ENCODE measurements around the gene SMYD2. TPM values are rescaled to one million over a fixed set of nuclear protein-coding genes. Genes with fewer than 3 reads are reported as not detected.

SMYD2 gene
- total and polyA plus RNA-seq, 2 donors (not counting 3 experiments of a cell fraction or from before 2014, with no cell fraction given): 8.0 to 20.9 TPM

GRCh38 chr1:214377886-214378285, 96.9 kb downstream of the SMYD2 start:
- dilution Hi-C loops (cut with MboI; ENCODE audit: extremely low pct_ligation_motif_present, low sequenced_read_pairs) (no loop called here), intact Hi-C loops (cut with micrococcal nuclease) (no loop called here)
- no peaks in the 10 kb centered on the region for H3K27me3 ChIP-seq (ENCODE audit: control insufficient read depth in 2 of 2, insufficient read depth in 2 of 2, low read length in 2 of 2)
- no peak overlapping the region for H2AFZ ChIP-seq (ENCODE audit: low read depth, low read length)
- ChIA-PET POLR2A (no interaction called here), CTCF (interaction anchor here (0.6 to 3.4 kb wide), 3 partner anchors 207 to 222 kb away, joined by 3 to 17 read pairs (median 5); no protein-coding TSS in a partner anchor)
- DNase-seq (ENCODE audit: low read depth, low spot score) (peak; percentile 17), FAIRE-seq (no peak)
- H3K4me2 ChIP-seq (ENCODE audit: insufficient read depth, low read length): no peak overlapping the region
- no peak overlapping the region for H3K9ac ChIP-seq (replicated peaks; ENCODE audit: extremely low read depth, insufficient read depth, low read length)
- peaks cover 2% of the 10 kb centered on the region for H3K79me2 ChIP-seq (ENCODE audit: control insufficient read depth, insufficient read depth, low read length)
- H3K4me3 ChIP-seq (replicated peaks in 1 of 3; ENCODE audit: insufficient read depth in 1 of 3, low read depth in 1 of 3, low read length in 3 of 3): no peak overlapping the region
- no peaks in the 10 kb centered on the region for H3K4me1 ChIP-seq (ENCODE audit: control insufficient read depth, extremely low read depth, insufficient read depth, low read length)
- no peak for TF ChIP-seq JUN (IDR thresholded peaks at IDR 0.05; ENCODE audit: borderline replicate concordance, insufficient read depth, insufficient read length, low read depth)
- TF ChIP-seq MYC (IDR thresholded peaks at IDR 0.05; ENCODE audit: low read depth, low read length): no peak
- TF ChIP-seq CTCF (IDR thresholded peaks at IDR 0.05; ENCODE audit: extremely low read depth in 1 of 2, insufficient read depth in 1 of 2, low read depth in 1 of 2, low read length in 2 of 2): no peak
- no peak for TF ChIP-seq GATA2 (IDR thresholded peaks at IDR 0.05; ENCODE audit: insufficient read depth, insufficient read length, low read depth, low read length)
- H3K9me1 ChIP-seq (replicated peaks; ENCODE audit: control insufficient read depth, extremely low read depth, insufficient read depth, low read length): no peaks in the 10 kb centered on the region
- no TSS peak for BruUV-seq (replicated peaks)
- no peaks in the 10 kb centered on the region for H3K9me3 ChIP-seq (replicated peaks; ENCODE audit: control insufficient read depth, insufficient read depth, low read length)
- no peak overlapping the region for H3K27ac ChIP-seq (ENCODE audit: insufficient read depth, low read depth, low read length)
- H4K20me1 ChIP-seq (replicated peaks; ENCODE audit: control insufficient read depth, extremely low read depth, insufficient read depth, low read length): no peaks in the 10 kb centered on the region
- peaks cover 11 to 21% of the 10 kb centered on the region in 2 experiments for H3K36me3 ChIP-seq (ENCODE audit: control insufficient read depth in 2 of 2, extremely low read depth in 1 of 2, insufficient read depth in 2 of 2, low read length in 2 of 2)

- no TSS peak for BruUV-seq (replicated peaks)
- intact Hi-C loops (cut with micrococcal nuclease): no loop called here
- no peak overlapping the region for H3K4me2 ChIP-seq (ENCODE audit: insufficient read depth, low read length)
- H3K4me3 ChIP-seq (replicated peaks in 1 of 3; ENCODE audit: insufficient read depth in 1 of 3, low read depth in 1 of 3, low read length in 3 of 3): no peak overlapping the region
- peaks cover 16 to 27% of the 10 kb centered on the region in 2 experiments for H3K36me3 ChIP-seq (ENCODE audit: control insufficient read depth in 2 of 2, extremely low read depth in 1 of 2, insufficient read depth in 2 of 2, low read length in 2 of 2)
- dilution Hi-C loops (cut with MboI; ENCODE audit: extremely low pct_ligation_motif_present, low sequenced_read_pairs): no loop called here
- no peaks in the 10 kb centered on the region for H3K27me3 ChIP-seq (ENCODE audit: control insufficient read depth in 2 of 2, insufficient read depth in 2 of 2, low read length in 2 of 2)
- POLR2A ChIA-PET: no interaction called here
- TF ChIP-seq POLR2A (IDR thresholded peaks at IDR 0.05; ENCODE audit: low read depth, low read length): no peak
- no peak for TF ChIP-seq FOS (IDR thresholded peaks at IDR 0.05; ENCODE audit: borderline replicate concordance, insufficient read depth, low read length)
- TF ChIP-seq MYC (IDR thresholded peaks at IDR 0.05; ENCODE audit: low read depth, low read length): no peak
- no peak for TF ChIP-seq MAX (IDR thresholded peaks at IDR 0.05; ENCODE audit: insufficient read depth, insufficient read length)
- TF ChIP-seq GATA2 (IDR thresholded peaks at IDR 0.05; ENCODE audit: insufficient read depth, insufficient read length, low read depth, low read length): no peak
- TF ChIP-seq EZH2 (IDR thresholded peaks at IDR 0.05; ENCODE audit: borderline replicate concordance, low read depth, low read length, severe bottlenecking): no peak
- no peak for TF ChIP-seq JUN (IDR thresholded peaks at IDR 0.05; ENCODE audit: borderline replicate concordance, insufficient read depth, insufficient read length, low read depth)
- TF ChIP-seq POLR2AphosphoS5 (IDR thresholded peaks at IDR 0.05; ENCODE audit: insufficient read depth, low read depth, low read length): no peak
- no peak for TF ChIP-seq CTCF (IDR thresholded peaks at IDR 0.05; ENCODE audit: extremely low read depth in 1 of 2, insufficient read depth in 1 of 2, low read depth in 1 of 2, low read length in 2 of 2)
- no peak for FAIRE-seq
- DNase-seq (ENCODE audit: low read depth, low spot score): no peak
- H3K9ac ChIP-seq (replicated peaks; ENCODE audit: extremely low read depth, insufficient read depth, low read length): no peak overlapping the region
- H3K9me1 ChIP-seq (replicated peaks; ENCODE audit: control insufficient read depth, extremely low read depth, insufficient read depth, low read length): no peaks in the 10 kb centered on the region
- H3K27ac ChIP-seq (ENCODE audit: insufficient read depth, low read depth, low read length): no peak overlapping the region
- CTCF ChIA-PET: interaction anchor here (0.6 to 3.4 kb wide), 2 partner anchors 206 to 221 kb away, joined by 5 to 17 read pairs; no protein-coding TSS in a partner anchor
- peaks cover 2% of the 10 kb centered on the region for H3K79me2 ChIP-seq (ENCODE audit: control insufficient read depth, insufficient read depth, low read length)
- no peak overlapping the region for H2AFZ ChIP-seq (ENCODE audit: low read depth, low read length)
- H3K9me3 ChIP-seq (replicated peaks; ENCODE audit: control insufficient read depth, insufficient read depth, low read length): no peaks in the 10 kb centered on the region
- H3K4me1 ChIP-seq (ENCODE audit: control insufficient read depth, extremely low read depth, insufficient read depth, low read length): no peaks in the 10 kb centered on the region
- no peaks in the 10 kb centered on the region for H4K20me1 ChIP-seq (replicated peaks; ENCODE audit: control insufficient read depth, extremely low read depth, insufficient read depth, low read length)
Observed at GRCh38 chr1:214378492-214378891, 97.5 kb downstream of the SMYD2 start.
